ENCODE results near the gene PHOX2A.
A peak's percentile ranks its signal among the peaks of the same experiment; 100 is the strongest.

PHOX2A gene

GRCh38 chr11:72225411-72225951 lies 18.5 kb downstream of the PHOX2A start:
- TF ChIP-seq ZNF274 (IDR thresholded peaks at IDR 0.05; ENCODE audit: low read depth, low read length) = no peak
- H3K4me3 ChIP-seq (ENCODE audit: low read length) = peak overlapping the region; percentile 77

GRCh38 chr11:72224564-72225410 lies 19.2 kb downstream of the PHOX2A start, which contains the start of gene INPPL1:
INPPL1 (plus strand) TSS chr11:72224767; CDS start chr11:72224985, 218 bp downstream.
- H3K4me3 ChIP-seq (ENCODE audit: low read length) = peak within 1 kb of the TSS; percentile 77
- no peak for TF ChIP-seq ZNF274 (IDR thresholded peaks at IDR 0.05; ENCODE audit: low read depth, low read length)

GRCh38 chr11:72223615-72224563 lies 20.1 kb downstream of the PHOX2A start:
- TF ChIP-seq ZNF274 (IDR thresholded peaks at IDR 0.05; ENCODE audit: low read depth, low read length) = no peak
- peak overlapping the region; percentile 77 for H3K4me3 ChIP-seq (ENCODE audit: low read length)

- no peak for TF ChIP-seq ZNF274 (IDR thresholded peaks at IDR 0.05; ENCODE audit: low read depth, low read length)
- H3K4me3 ChIP-seq (ENCODE audit: low read length) = peak overlapping the region; percentile 77
Measured at GRCh38 chr11:72222907-72223614, 20.9 kb downstream of the PHOX2A start.

GRCh38 chr11:72222106-72222891 lies 21.7 kb downstream of the PHOX2A start:
- TF ChIP-seq ZNF274 (IDR thresholded peaks at IDR 0.05; ENCODE audit: low read depth, low read length) = no peak
- H3K4me3 ChIP-seq (ENCODE audit: low read length) = peak overlapping the region; percentile 69

GRCh38 chr11:72221386-72222075 lies 22.4 kb downstream of the PHOX2A start:
- H3K4me3 ChIP-seq (ENCODE audit: low read length) = no peak overlapping the region
- no peak for TF ChIP-seq ZNF274 (IDR thresholded peaks at IDR 0.05; ENCODE audit: low read depth, low read length)

- no peak overlapping the region for H3K4me3 ChIP-seq (ENCODE audit: low read length)
Measured at GRCh38 chr11:72220696-72221363, 23.1 kb downstream of the PHOX2A start.

GRCh38 chr11:72218251-72218745 lies 25.7 kb downstream of the PHOX2A start:
- no peak for TF ChIP-seq ZNF274 (IDR thresholded peaks at IDR 0.05; ENCODE audit: low read depth, low read length)
- H3K4me3 ChIP-seq (ENCODE audit: low read length) = no peak overlapping the region

More at GRCh38 chr11:72220696-72221363, 23.1 kb downstream of the PHOX2A start:
- TF ChIP-seq ZNF274 (IDR thresholded peaks at IDR 0.05; ENCODE audit: low read depth, low read length) = no peak

GRCh38 chr11:72217841-72218240 lies 26.1 kb downstream of the PHOX2A start:
- H3K4me3 ChIP-seq (ENCODE audit: low read length) = no peak overlapping the region
- TF ChIP-seq ZNF274 (IDR thresholded peaks at IDR 0.05; ENCODE audit: low read depth, low read length) = no peak

GRCh38 chr11:72216638-72217037 lies 27.3 kb downstream of the PHOX2A start, which contains the start of gene FOLR2:
FOLR2 (plus strand) TSS chr11:72216794; CDS start chr11:72218585, 1,791 bp downstream.
- no peak for TF ChIP-seq ZNF274 (IDR thresholded peaks at IDR 0.05; ENCODE audit: low read depth, low read length)
- H3K4me3 ChIP-seq (ENCODE audit: low read length) = no peak within 1 kb of the TSS

GRCh38 chr11:72209101-72209500 lies 34.9 kb downstream of the PHOX2A start:
- no peak for TF ChIP-seq ZNF274 (IDR thresholded peaks at IDR 0.05; ENCODE audit: low read depth, low read length)
- H3K4me3 ChIP-seq (ENCODE audit: low read length) = no peak overlapping the region

Measured in GM08714 (cell line).